Fibroblast of lung (primary cell): ENCODE results near the gene FAM184A. TPM values are rescaled to one million over a fixed set of nuclear protein-coding genes. Genes with fewer than 3 reads are reported as not detected.

Experiments
- DNase-seq, 2 donors: peaks; one replicate each; pipeline versions ENCODE4 v3.0.0 to v3.0.0-alpha.2; 2010; ENCODE audit warnings: low read depth in 2 of 2
- H2AFZ ChIP-seq: 2 replicates; pipeline ENCODE4 v1.5.1; 2012; ENCODE audit warnings: low read length, control low read depth, inconsistent platforms
- H3K27ac ChIP-seq: 2 replicates; pipeline ENCODE4 v1.5.1; 2011; ENCODE audit warnings: low read length, control low read depth; ENCODE audit not compliant: insufficient read depth
- H3K27me3 ChIP-seq: 2 replicates; pipeline ENCODE4 v1.5.1; 2011; ENCODE audit warnings: mild to moderate bottlenecking, low read length; ENCODE audit not compliant: control insufficient read depth, insufficient read depth
- H3K36me3 ChIP-seq: 2 replicates; pipeline ENCODE4 v1.5.1; 2011; ENCODE audit warnings: low read length; ENCODE audit not compliant: control insufficient read depth, insufficient read depth
- H3K4me1 ChIP-seq: 2 replicates; pipeline ENCODE4 v1.5.1; 2011; ENCODE audit warnings: low read length; ENCODE audit not compliant: control insufficient read depth, insufficient read depth; ENCODE audit errors: extremely low read depth
- H3K4me2 ChIP-seq: 2 replicates; pipeline ENCODE4 v1.5.1; 2011; ENCODE audit warnings: low read length, control low read depth; ENCODE audit not compliant: insufficient read depth; ENCODE audit errors: extremely low read depth
- H3K4me3 ChIP-seq, 4 experiments: fragments of 200-600 bp in 1 of 4; sonication (generic) in 1 of 4; replicated peaks in 1 of 4; 2 replicates each; pipeline ENCODE4 v1.5.1; 2011 to 2016; ENCODE audit warnings: low read length in 4 of 4, low read depth in 3 of 4, mild to moderate bottlenecking in 3 of 4, control low read depth in 2 of 4, inconsistent platforms in 1 of 4, mixed read lengths in 1 of 4; ENCODE audit not compliant: insufficient read depth in 1 of 4; ENCODE audit errors: control extremely low read depth in 1 of 4
- H3K79me2 ChIP-seq: 2 replicates; pipeline ENCODE4 v1.5.1; 2012; ENCODE audit warnings: mild to moderate bottlenecking, low read length, inconsistent platforms; ENCODE audit not compliant: control insufficient read depth, insufficient read depth
- H3K9ac ChIP-seq: 2 replicates; pipeline ENCODE4 v1.5.1; 2011; ENCODE audit warnings: mild to moderate bottlenecking, low read length, control low read depth; ENCODE audit not compliant: insufficient read depth
- H3K9me3 ChIP-seq: 2 replicates; pipeline ENCODE4 v1.5.1; 2012; ENCODE audit warnings: low read depth, low read length; ENCODE audit not compliant: control insufficient read depth, insufficient read depth
- H4K20me1 ChIP-seq: 2 replicates; pipeline ENCODE4 v1.5.1; 2011; ENCODE audit warnings: low read length; ENCODE audit not compliant: control insufficient read depth, insufficient read depth; ENCODE audit errors: extremely low read depth
- EZH2 ChIP-seq: IDR thresholded peaks from 2 replicates; pipeline ENCODE4 v1.5.1; 2012; ENCODE audit warnings: low read length, control low read depth, mild to moderate bottlenecking; ENCODE audit errors: missing control alignments
- polyA plus RNA-seq, 2 donors: library from polyadenylated mRNA; depleted of rRNA in 1 of 2; stranded (reverse) in 1 of 2; unstranded in 1 of 2; fragments of >200 nt; gene quantifications; 2 replicates each; pipeline ENCODE4 v1.2.1, GENCODE V29; 2011 to 2012; ENCODE audit warnings: missing spikeins in 1 of 2
- total RNA-seq: library from RNA; depleted of rRNA; stranded (reverse); fragments of >200 nt; gene quantifications from 2 replicates; pipeline ENCODE4 v1.2.1, GENCODE V29; 2014
- TF ChIP-seq, protein P1 (sequence below), 2 donors: IDR thresholded peaks in 1 of 2; conservative IDR thresholded peaks in 1 of 2; 1 replicate in 1 of 2; 2 replicates in 1 of 2; pipeline ENCODE4 v1.5.1; 2011 to 2012; ENCODE audit warnings: low read length in 2 of 2, control low read depth in 1 of 2, inconsistent platforms in 1 of 2, low read depth in 1 of 2, mild to moderate bottlenecking in 1 of 2

Gene FAM184A
- total and polyA plus RNA-seq, 2 donors (not counting 1 experiment from before 2014, with no cell fraction given), result 0.09 to 1.7 TPM

GRCh38 chr6:119083007-119083406 is 4.5 kb upstream of the FAM184A start:
- H3K4me1 ChIP-seq, result peaks cover 2% of the 10 kb centered on the region
- H2AFZ ChIP-seq, result no peak overlapping the region
- H4K20me1 ChIP-seq, result no peaks in the 10 kb centered on the region
- TF ChIP-seq EZH2, result no peak
- TF ChIP-seq, protein P1, sequence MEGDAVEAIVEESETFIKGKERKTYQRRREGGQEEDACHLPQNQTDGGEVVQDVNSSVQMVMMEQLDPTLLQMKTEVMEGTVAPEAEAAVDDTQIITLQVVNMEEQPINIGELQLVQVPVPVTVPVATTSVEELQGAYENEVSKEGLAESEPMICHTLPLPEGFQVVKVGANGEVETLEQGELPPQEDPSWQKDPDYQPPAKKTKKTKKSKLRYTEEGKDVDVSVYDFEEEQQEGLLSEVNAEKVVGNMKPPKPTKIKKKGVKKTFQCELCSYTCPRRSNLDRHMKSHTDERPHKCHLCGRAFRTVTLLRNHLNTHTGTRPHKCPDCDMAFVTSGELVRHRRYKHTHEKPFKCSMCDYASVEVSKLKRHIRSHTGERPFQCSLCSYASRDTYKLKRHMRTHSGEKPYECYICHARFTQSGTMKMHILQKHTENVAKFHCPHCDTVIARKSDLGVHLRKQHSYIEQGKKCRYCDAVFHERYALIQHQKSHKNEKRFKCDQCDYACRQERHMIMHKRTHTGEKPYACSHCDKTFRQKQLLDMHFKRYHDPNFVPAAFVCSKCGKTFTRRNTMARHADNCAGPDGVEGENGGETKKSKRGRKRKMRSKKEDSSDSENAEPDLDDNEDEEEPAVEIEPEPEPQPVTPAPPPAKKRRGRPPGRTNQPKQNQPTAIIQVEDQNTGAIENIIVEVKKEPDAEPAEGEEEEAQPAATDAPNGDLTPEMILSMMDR (conservative IDR thresholded peaks at IDR 0.05 in 1 of 2, IDR thresholded peaks at IDR 0.05 in 1 of 2; ENCODE audit: low read depth in 1 of 2, low read length in 2 of 2), result no peak
- DNase-seq, result no peak
- no peak overlapping the region for H3K9ac ChIP-seq
- no peaks in the 10 kb centered on the region for H3K36me3 ChIP-seq
- H3K4me2 ChIP-seq, result no peak overlapping the region
- no peak overlapping the region for H3K27ac ChIP-seq
- H3K79me2 ChIP-seq, result no peaks in the 10 kb centered on the region
- no peak overlapping the region for H3K4me3 ChIP-seq
- peaks cover 2% of the 10 kb centered on the region for H3K27me3 ChIP-seq
- H3K9me3 ChIP-seq, result no peaks in the 10 kb centered on the region

- peaks cover 9% of the 10 kb centered on the region for H3K27me3 ChIP-seq
Observed at GRCh38 chr6:119079283-119079809, 882 bp upstream of the FAM184A start.

DNA sequence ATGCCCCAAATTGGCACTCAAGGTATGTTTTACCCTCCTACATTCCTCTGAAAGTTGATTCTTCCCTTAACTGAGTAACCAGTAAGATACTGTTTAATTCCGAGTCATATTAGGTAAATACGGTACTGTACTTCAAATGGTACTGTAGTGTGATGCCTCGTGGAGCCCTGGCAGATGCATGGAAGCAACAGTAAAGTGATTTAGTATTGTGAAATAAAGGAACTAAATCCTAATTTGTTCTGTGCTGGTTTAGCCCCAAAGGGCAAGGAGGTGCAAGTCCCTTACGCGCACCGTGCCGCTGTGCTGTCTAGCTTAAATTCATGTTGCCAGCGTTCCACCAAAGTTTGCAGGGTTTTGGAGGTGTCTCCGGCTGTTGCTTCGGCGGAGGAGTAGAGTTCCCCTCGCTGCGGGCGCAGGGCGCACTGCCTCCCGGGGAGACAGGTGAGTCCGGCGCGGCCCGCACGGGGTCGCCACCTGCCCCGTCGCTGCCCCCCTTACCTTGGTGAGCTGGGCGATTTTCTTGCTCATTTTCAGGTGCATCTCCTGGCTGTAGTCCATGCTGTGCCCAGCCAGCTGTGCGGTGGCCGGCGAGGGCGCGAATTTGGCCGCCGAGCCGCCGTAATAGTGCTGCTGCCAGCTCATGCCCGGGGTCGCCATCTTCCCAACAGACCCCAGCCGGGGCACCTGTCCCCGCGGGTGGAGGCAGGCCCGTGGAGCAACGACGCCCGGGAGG is 655 bp downstream of the FAM184A start:
- Histone ChIP-seq H3K4me3 (peak overlapping the region; percentile 31 to 74 (median 59)), H3K4me2 (peak overlapping the region; percentile 53), H3K27me3 (peaks cover 14% of the 10 kb centered on the region), H3K36me3 (no peaks in the 10 kb centered on the region), H4K20me1 (no peaks in the 10 kb centered on the region), H3K4me1 (peaks cover 3% of the 10 kb centered on the region), H3K79me2 (no peaks in the 10 kb centered on the region), H3K9ac (no peak overlapping the region), H3K27ac (no peak overlapping the region), H2AFZ (peak overlapping the region; percentile 15), H3K9me3 (no peaks in the 10 kb centered on the region)
- peak; percentile 87 for TF ChIP-seq EZH2
- TF ChIP-seq, protein P1 (conservative IDR thresholded peaks at IDR 0.05 in 1 of 2, IDR thresholded peaks at IDR 0.05 in 1 of 2; ENCODE audit: low read depth in 1 of 2, low read length in 2 of 2), result no peak
- peak; percentile 11 to 19 for DNase-seq

More at GRCh38 chr6:119079283-119079809, 882 bp upstream of the FAM184A start:
- peak overlapping the region; percentile 63 to 85 (median 72) for H3K4me3 ChIP-seq
- no peaks in the 10 kb centered on the region for H4K20me1 ChIP-seq
- H3K79me2 ChIP-seq, result no peaks in the 10 kb centered on the region
- peaks cover 3% of the 10 kb centered on the region for H3K4me1 ChIP-seq
- peak; percentile 43 to 68 for DNase-seq
- H3K27ac ChIP-seq, result no peak overlapping the region
- H3K36me3 ChIP-seq, result no peaks in the 10 kb centered on the region
- H3K9ac ChIP-seq, result peak overlapping the region; percentile 55
- H3K4me2 ChIP-seq, result peak overlapping the region; percentile 96
- H2AFZ ChIP-seq, result peak overlapping the region; percentile 97
- TF ChIP-seq, protein P1 (conservative IDR thresholded peaks at IDR 0.05 in 1 of 2, IDR thresholded peaks at IDR 0.05 in 1 of 2; ENCODE audit: low read depth in 1 of 2, low read length in 2 of 2), result no peak
- TF ChIP-seq EZH2, result no peak
- H3K9me3 ChIP-seq, result no peaks in the 10 kb centered on the region
